Keratinocyte (primary cell): ENCODE data around the gene LHPP. TPM values are rescaled to one million over a fixed set of nuclear protein-coding genes. Genes with fewer than 3 reads are reported as not detected.

Experiments used
- DNase-seq: peaks from one replicate; pipeline ENCODE4 v3.0.0-alpha.2; 2011; ENCODE audit warnings: low read depth, missing footprints, low spot score
- FAIRE-seq: peaks from 2 replicates; lab custom pipeline; 2011; peaks lifted over from hg19 to GRCh38; lab: Jason Lieb, UNC
- H2AFZ ChIP-seq: 2 replicates; pipeline ENCODE4 v1.6.0; 2012; ENCODE audit warnings: low read length, control low read depth, inconsistent platforms; ENCODE audit not compliant: control insufficient read depth
- H3K27ac ChIP-seq: 2 replicates; pipeline ENCODE4 v1.5.1; 2011; ENCODE audit warnings: low read length; ENCODE audit not compliant: control insufficient read depth, insufficient read depth
- H3K27me3 ChIP-seq: 3 replicates; pipeline ENCODE4 v1.6.0; 2011; ENCODE audit warnings: low read length; ENCODE audit not compliant: control insufficient read depth, insufficient read depth; ENCODE audit errors: extremely low read depth
- H3K36me3 ChIP-seq, 2 experiments: 2 replicates in 1 of 2; 3 replicates in 1 of 2; pipeline ENCODE4 v1.5.1; 2011; ENCODE audit warnings: low read length in 2 of 2, mild to moderate bottlenecking in 1 of 2; ENCODE audit not compliant: control insufficient read depth in 2 of 2, insufficient read depth in 2 of 2; ENCODE audit errors: extremely low read depth in 1 of 2
- H3K4me1 ChIP-seq: 3 replicates; pipeline ENCODE4 v1.5.1; 2011; ENCODE audit warnings: low read length; ENCODE audit not compliant: control insufficient read depth, insufficient read depth; ENCODE audit errors: extremely low read depth
- H3K4me2 ChIP-seq: 3 replicates; pipeline ENCODE4 v1.6.0; 2011; ENCODE audit warnings: low read depth, low read length; ENCODE audit not compliant: control insufficient read depth, insufficient read depth; ENCODE audit errors: extremely low read depth
- H3K4me3 ChIP-seq, 3 experiments: fragments of 200-600 bp in 1 of 3; sonication (generic) in 1 of 3; 2 replicates in 2 of 3; 3 replicates in 1 of 3; pipeline ENCODE4 v1.5.1; 2011 to 2016; ENCODE audit warnings: low read length in 3 of 3, mild to moderate bottlenecking in 3 of 3, control low read depth in 2 of 3, inconsistent platforms in 1 of 3, low read depth in 1 of 3, mixed read lengths in 1 of 3, mixed run types in 1 of 3, moderate library complexity in 1 of 3; ENCODE audit not compliant: control insufficient read depth in 2 of 3, insufficient read depth in 2 of 3; ENCODE audit errors: extremely low read depth in 1 of 3
- H3K79me2 ChIP-seq: 2 replicates; pipeline ENCODE4 v1.6.0; 2012; ENCODE audit warnings: low read length; ENCODE audit not compliant: control insufficient read depth, insufficient read depth
- H3K9ac ChIP-seq: 3 replicates; pipeline ENCODE4 v1.6.0; 2011; ENCODE audit warnings: low read length; ENCODE audit not compliant: control insufficient read depth, insufficient read depth; ENCODE audit errors: extremely low read depth
- H3K9me1 ChIP-seq: 3 replicates; pipeline ENCODE4 v1.6.0; 2011; ENCODE audit warnings: low read length; ENCODE audit not compliant: control insufficient read depth, insufficient read depth; ENCODE audit errors: extremely low read depth
- H3K9me3 ChIP-seq: 2 replicates; pipeline ENCODE4 v1.5.1; 2012; ENCODE audit warnings: low read depth, low read length; ENCODE audit not compliant: control insufficient read depth
- H4K20me1 ChIP-seq: 3 replicates; pipeline ENCODE4 v1.6.0; 2011; ENCODE audit warnings: low read length; ENCODE audit not compliant: control insufficient read depth, insufficient read depth; ENCODE audit errors: extremely low read depth
- EZH2 ChIP-seq: IDR thresholded peaks from one replicate; pipeline ENCODE4 v1.6.1; 2012; ENCODE audit warnings: inconsistent platforms, mild to moderate bottlenecking, low read length, moderate library complexity
- dilution Hi-C: fragments of 300-500 bp; cut with MboI; formaldehyde crosslinking; loops from one replicate; pipeline ENCODE4 v1.7.0; 2020; ENCODE audit warnings: low sequenced_read_pairs; ENCODE audit not compliant: extremely low pct_ligation_motif_present
- polyA plus RNA-seq, 5 experiments: library from polyadenylated mRNA; depleted of rRNA in 3 of 5; stranded (reverse) in 3 of 5; stranded (forward) in 1 of 5; unstranded in 1 of 5; fragments of >200 nt; gene quantifications; 1 replicate in 1 of 5; 2 replicates in 3 of 5; 3 replicates in 1 of 5; pipeline versions ENCODE4 v1.2.1 to v1.2.3, GENCODE V29; 2011 to 2012; ENCODE audit warnings: missing spikeins in 2 of 5, low read depth in 1 of 5, low replicate concordance in 1 of 5
- TF ChIP-seq, protein P1 (sequence below), 3 experiments: IDR thresholded peaks in 1 of 3; conservative IDR thresholded peaks in 1 of 3; optimal IDR thresholded peaks in 1 of 3; 2 replicates in 2 of 3; 3 replicates in 1 of 3; pipeline versions ENCODE3 to v1.5.1; 2011; ENCODE audit warnings: low read length in 3 of 3, mild to moderate bottlenecking in 3 of 3, moderate library complexity in 2 of 3, control low read depth in 1 of 3, inconsistent platforms in 1 of 3; ENCODE audit not compliant: insufficient read depth in 2 of 3; ENCODE audit errors: extremely low read depth in 1 of 3

LHPP gene
- polyA plus RNA-seq, 1 donor (not counting 4 experiments of a cell fraction or from before 2014, with no cell fraction given), result 13.1 TPM

DNA sequence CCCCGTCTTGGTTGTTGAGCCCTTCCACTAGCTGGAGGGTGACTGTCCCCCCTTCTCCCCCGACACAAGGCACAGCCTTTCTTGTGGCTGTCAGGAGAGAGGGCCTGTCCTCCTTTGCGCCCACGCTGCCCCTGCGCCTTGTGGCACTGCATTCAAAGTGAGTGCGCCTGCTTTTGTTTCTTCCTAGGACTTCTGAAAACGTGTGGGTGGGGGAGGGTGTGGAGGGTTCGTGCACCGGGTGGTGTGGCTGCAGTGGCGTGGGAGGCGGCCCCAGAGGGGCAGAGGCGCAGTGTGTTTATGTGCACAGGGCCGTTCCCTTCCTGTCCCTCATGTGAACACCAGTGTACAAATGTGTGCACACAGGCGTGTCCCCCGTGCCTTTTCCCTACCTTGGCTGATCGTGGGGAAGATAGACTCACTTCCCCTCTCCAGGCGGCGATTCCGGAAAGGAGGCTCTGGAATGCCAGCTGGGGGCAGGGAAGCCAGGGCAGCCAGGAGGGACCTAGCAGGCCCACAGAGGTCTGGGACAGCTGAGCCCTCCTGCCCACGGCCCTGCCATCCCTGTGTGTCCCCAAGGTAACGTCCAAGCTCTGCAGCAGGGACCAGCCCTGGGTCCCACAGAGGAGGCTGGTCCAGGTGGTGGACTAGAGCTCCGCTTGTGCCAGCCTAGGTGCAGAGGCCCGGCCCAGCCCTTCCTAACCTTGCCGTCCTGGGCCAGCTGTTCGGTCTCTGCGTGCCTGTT lies 88.8 kb downstream of the LHPP start:
- Histone ChIP-seq H3K27me3 (no peaks in the 10 kb centered on the region), H4K20me1 (no peaks in the 10 kb centered on the region), H3K4me2 (no peak overlapping the region), H3K4me1 (no peaks in the 10 kb centered on the region), H3K27ac (no peak overlapping the region), H3K4me3 (no peak overlapping the region), H3K9me3 (no peaks in the 10 kb centered on the region), H3K9me1 (no peaks in the 10 kb centered on the region), H2AFZ (no peak overlapping the region), H3K9ac (no peak overlapping the region), H3K36me3 (no peaks in the 10 kb centered on the region), H3K79me2 (no peaks in the 10 kb centered on the region)
- TF ChIP-seq EZH2, result no peak
- TF ChIP-seq, protein P1, sequence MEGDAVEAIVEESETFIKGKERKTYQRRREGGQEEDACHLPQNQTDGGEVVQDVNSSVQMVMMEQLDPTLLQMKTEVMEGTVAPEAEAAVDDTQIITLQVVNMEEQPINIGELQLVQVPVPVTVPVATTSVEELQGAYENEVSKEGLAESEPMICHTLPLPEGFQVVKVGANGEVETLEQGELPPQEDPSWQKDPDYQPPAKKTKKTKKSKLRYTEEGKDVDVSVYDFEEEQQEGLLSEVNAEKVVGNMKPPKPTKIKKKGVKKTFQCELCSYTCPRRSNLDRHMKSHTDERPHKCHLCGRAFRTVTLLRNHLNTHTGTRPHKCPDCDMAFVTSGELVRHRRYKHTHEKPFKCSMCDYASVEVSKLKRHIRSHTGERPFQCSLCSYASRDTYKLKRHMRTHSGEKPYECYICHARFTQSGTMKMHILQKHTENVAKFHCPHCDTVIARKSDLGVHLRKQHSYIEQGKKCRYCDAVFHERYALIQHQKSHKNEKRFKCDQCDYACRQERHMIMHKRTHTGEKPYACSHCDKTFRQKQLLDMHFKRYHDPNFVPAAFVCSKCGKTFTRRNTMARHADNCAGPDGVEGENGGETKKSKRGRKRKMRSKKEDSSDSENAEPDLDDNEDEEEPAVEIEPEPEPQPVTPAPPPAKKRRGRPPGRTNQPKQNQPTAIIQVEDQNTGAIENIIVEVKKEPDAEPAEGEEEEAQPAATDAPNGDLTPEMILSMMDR (optimal IDR thresholded peaks at IDR 0.05 in 1 of 3, IDR thresholded peaks at IDR 0.05 in 1 of 3, conservative IDR thresholded peaks at IDR 0.05 in 1 of 3; ENCODE audit: extremely low read depth in 1 of 3, insufficient read depth in 2 of 3, low read length in 3 of 3), result no peak
- FAIRE-seq, result no peak
- dilution Hi-C loops, result no loop called here
- DNase-seq, result no peak

DNA sequence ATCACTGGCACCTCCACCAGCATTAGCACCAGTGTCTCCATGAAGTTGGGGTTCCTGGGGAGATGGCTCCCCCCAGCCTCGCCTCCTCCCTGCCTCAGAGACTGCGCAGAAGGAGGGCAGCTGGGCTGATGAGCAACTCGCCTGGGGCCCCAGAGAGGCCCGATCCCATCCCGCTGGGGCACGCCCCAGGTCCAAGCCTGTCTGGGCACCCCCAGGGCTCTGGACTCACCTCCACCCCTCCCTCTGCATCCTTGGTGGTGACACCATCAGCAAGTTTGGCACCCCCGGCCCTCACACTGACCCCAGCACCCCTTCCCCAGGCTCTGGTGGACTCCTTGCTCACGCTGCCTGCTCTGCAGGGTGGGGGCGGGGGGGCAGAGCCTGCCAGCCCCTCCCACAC lies 89.5 kb downstream of the LHPP start:
- H3K27me3 ChIP-seq, result no peaks in the 10 kb centered on the region
- no peak overlapping the region for H2AFZ ChIP-seq
- dilution Hi-C loops, result no loop called here
- no peak overlapping the region for H3K4me3 ChIP-seq
- no peaks in the 10 kb centered on the region for H4K20me1 ChIP-seq
- DNase-seq (no peak), FAIRE-seq (no peak)
- H3K27ac ChIP-seq, result no peak overlapping the region
- TF ChIP-seq, protein P1 (optimal IDR thresholded peaks at IDR 0.05 in 1 of 3, IDR thresholded peaks at IDR 0.05 in 1 of 3, conservative IDR thresholded peaks at IDR 0.05 in 1 of 3; ENCODE audit: extremely low read depth in 1 of 3, insufficient read depth in 2 of 3, low read length in 3 of 3), result no peak
- TF ChIP-seq EZH2, result no peak
- H3K79me2 ChIP-seq, result no peaks in the 10 kb centered on the region
- H3K4me2 ChIP-seq, result no peak overlapping the region
- no peaks in the 10 kb centered on the region for H3K9me1 ChIP-seq
- no peak overlapping the region for H3K9ac ChIP-seq
- no peaks in the 10 kb centered on the region for H3K4me1 ChIP-seq
- no peaks in the 10 kb centered on the region for H3K36me3 ChIP-seq
- H3K9me3 ChIP-seq, result no peaks in the 10 kb centered on the region
